ACHN (cell line): ENCODE measurements around the gene JOSD2.

Source experiments
- DNase-seq: peaks from one replicate; pipeline ENCODE4 v3.0.0-alpha.2; 2015
- in situ Hi-C: cut with HindIII; loops from 2 replicates; pipeline ENCODE4 v1.10.0; 2017; ENCODE audit warnings: low sequenced_read_pairs, low pct_ligation_motif_present, low pct_unique_long_range_greater_than_20kb

The JOSD2 gene

DNA sequence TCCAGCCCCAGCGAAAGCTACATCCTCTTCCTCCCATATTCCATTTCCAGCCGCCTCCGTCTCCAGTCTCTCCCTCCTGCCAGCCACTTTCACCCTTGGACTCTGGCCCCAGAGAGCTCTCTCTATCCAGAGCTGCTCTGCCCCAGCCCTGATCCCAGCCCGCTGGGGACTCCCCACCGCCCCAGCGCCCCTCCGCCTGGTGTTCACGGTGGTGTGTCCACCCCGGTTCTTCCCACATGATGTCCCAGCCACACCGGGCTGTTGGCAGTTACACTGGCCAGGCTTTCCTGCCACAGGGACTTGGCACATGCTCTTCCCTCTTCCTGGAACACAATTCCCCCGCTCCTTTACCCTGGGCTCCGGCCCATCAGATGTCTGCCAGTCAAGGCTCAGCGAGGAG is 46.0 kb downstream of the JOSD2 start:
- no peak for DNase-seq
- in situ Hi-C loops: no loop called here

DNA sequence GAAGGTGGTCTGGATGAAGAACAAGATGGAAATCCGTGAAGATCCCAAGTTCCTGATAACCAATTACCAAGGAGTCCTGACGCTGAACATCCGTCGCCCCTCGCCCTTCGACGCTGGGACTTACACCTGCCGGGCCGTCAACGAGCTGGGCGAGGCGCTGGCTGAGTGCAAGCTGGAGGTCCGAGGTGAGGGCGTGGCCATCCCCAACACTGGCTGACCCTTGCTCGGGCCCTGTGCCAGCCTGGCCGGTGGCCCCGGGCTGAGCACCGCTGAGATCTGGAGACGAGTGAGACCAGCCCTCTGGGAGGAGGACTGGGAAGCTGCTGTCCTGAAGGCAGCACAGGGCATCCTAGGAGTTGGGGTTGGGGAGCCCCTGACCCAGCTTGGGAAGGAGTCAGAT is 46.6 kb downstream of the JOSD2 start:
- in situ Hi-C loops: no loop called here
- DNase-seq: no peak

DNA sequence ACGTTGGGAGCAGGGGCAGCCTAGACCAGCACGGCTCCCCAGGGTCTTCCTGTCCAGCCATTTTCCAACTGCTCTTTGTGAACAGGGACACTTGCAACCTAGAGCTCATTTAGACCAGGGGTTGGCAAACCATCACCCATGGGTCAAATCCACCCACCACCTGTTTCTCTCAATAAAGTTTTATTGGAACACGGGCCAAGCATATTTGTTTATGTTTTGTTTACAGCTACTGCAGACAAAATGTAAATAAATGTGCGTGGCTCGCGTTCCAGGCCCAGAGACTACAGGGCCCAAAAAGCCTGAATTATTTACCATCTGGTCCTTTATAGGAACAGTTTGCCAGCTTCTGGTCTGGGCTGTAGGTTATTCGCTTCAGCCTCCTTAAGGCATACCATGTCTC is 48.0 kb downstream of the JOSD2 start:
- in situ Hi-C loops: no loop called here
- DNase-seq: no peak

DNA sequence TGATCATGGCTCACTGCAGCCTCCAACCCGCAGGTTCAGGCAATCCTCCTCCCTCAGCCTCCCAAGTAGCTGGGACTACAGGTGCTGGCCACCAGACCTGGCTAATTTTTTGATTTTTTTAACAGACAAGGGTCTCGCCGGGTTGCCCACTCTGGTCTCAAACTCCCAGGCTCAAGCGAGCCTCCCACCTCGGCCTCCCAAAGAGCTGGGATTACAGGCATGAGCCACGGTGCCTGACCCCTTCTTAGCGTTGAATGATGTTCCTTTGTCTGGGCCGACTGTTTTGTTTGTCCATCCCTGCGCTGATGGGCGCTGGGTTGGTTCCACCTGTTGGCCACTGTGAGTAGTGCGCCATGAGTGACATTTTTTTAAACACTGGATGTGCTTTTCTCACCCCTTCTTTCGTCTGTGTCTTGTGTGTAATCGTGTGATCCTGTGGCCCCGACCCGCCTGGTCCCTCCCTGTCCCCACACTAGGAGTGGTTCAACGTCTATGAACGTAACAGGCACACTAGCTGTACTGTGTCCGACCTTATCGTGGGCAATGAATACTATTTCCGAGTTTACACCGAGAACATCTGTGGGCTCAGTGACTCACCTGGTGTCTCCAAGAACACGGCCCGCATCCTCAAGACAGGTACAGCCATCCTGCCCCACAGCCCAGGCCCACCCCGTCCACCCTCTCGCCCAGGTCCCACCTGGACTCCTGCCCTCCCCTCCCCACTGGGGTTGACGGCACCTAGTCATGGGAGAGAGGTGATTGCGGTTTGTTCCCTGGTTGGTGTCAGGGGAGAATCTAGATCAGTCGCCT is 49.7 kb downstream of the JOSD2 start:
- in situ Hi-C loops: no loop called here

DNA sequence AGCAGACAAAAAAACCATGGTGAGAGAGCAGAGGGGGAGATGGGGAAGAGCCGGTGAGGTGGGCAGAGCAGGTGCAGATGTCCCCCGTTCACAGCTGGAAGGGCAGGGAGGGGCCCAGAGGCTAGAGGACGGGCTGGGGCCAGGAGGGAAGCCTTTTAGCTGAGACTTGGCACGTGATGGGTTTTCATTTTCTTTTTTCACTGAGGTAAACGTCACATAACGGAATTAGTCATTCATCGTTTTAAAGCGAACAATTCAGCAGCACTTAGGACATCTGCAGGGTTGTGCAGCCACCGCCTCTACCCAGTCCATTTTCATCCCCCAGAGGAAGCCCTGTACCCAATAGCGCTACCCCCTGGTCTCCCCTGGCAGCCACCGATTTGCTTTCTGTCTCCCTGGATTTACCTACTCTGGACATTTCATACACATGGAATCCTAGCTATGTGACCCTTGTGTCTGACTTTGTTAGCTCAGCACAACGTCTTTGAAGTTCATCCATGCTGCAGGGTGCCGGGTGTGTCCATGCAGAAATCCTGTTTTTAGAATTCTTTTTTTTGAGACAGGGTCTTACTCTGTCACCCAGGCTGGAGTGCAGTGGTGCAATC is 50.7 kb downstream of the JOSD2 start:
- in situ Hi-C loops: no loop called here
- peak; percentile 94 for DNase-seq

More for the DNA sequence above, 49.7 kb downstream of the JOSD2 start:
- peak; percentile 79 for DNase-seq

DNA sequence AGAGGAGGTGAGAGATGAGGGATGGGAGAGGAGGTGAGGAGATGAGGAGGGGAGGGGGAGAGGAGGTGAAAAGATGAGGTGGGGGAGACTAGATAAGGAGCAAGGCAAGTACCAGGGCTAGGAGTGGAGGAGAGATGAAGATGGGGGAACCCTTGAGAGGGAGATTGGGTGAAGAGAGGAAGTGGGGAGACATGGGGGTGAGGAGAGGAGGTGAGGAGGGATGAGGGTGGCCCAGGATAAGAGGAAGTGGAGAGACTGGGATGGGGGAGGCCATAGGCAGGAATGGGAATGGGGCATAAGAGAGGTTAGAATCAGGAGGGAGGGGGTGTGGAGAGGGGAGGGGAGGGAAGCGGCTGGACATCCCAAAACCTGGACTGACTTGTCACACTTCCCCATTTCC is 51.4 kb downstream of the JOSD2 start:
- in situ Hi-C loops: no loop called here
- DNase-seq: no peak

DNA sequence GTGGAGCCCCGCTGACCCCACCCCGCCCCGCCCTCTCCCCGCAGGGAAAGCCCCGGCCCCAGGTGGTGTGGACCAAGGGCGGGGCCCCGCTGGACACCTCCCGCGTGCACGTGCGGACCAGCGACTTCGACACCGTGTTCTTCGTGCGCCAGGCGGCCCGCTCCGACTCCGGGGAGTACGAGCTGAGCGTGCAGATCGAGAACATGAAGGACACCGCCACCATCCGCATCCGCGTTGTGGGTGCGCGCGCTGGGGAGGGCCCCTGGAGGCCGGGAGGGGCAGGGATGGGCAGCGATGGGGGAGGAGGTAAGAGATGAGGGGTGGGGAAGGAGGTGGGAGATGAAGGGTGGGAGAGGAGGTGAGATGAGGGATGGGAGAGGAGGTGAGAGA is 51.9 kb downstream of the JOSD2 start:
- in situ Hi-C loops: no loop called here
- no peak for DNase-seq

DNA sequence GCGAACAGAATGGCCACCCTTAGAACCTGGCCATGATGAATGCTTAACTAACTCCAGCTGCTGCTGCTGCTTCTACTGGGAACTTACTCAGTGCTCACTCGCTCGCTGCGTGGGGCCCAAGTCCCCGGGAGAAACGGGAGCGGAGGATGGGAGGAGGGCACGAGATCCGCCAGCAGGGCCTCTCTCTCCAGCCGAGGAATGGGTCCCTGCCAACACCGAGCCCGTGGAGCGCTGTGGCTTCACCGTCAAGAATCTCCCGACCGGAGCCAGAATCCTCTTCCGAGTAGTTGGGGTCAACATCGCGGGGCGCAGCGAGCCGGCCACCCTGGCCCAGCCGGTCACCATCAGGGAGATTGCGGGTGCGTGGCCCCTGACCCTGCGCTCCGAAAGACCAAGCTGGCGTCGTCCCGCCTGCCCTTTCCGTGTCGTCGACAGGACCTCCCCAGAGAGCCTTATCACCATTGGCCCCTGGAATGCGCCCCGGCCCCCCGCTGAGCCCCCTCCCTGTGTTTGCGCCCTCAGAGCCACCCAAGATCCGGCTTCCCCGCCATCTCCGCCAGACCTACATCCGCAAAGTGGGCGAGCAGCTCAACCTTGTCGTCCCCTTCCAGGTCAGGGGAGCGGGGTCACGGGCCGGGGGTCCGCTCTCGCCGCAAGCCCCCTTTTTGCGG is 52.5 kb downstream of the JOSD2 start:
- no peak for DNase-seq
- in situ Hi-C loops: no loop called here

DNA sequence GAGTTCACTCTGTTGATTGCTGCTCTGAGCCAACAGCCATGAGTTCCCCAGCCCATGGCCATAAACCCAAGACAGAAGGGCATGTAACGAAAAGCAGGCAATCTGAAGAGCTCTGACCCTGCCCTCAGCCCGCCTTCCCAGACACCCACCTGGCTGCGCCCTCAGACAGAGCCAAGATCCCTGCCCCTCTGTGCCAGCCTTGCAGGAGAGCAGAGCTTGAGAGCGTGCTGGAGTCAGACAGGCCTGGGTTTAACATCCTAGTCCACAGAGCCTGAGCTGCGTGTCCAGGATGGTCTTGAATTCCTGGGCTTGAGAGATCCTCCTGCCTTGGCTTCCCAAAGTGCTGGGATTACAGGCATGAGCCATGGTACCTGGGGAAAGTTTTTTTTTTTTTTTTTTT is 53.7 kb downstream of the JOSD2 start:
- no peak for DNase-seq
- in situ Hi-C loops: no loop called here
